B cell (primary cell): Measurements from ENCODE around the gene NUP214. TPM values are rescaled to one million over a fixed set of nuclear protein-coding genes. Genes with fewer than 3 reads are reported as not detected.

Source experiments
- ATAC-seq: fragments of 200-7000 bp; cut with Tn5 transposase; one replicate; pipeline ENCODE4 v1.10.0; 2021; ENCODE audit warnings: low read depth, mild to moderate bottlenecking, moderate number of reproducible peaks, moderate library complexity
- CTCF ChIA-PET: fragments of 350-600 bp; sonication (Branson Sonifier 250); formaldehyde crosslinking; loops from one replicate; lab custom pipeline; 2021; ENCODE audit warnings: antibody characterized with exemption, inconsistent platforms; lab: Charles Lee
- POLR2A ChIA-PET: fragments of 350-600 bp; sonication (Branson Sonifier 250); formaldehyde crosslinking; loops from one replicate; lab custom pipeline; 2021; ENCODE audit warnings: antibody characterized with exemption; lab: Charles Lee
- DNase-seq: peaks from one replicate; pipeline ENCODE4 v3.0.0; 2013
- H2AFZ ChIP-seq: 2 replicates; pipeline ENCODE4 v1.6.1; 2012; ENCODE audit warnings: mild to moderate bottlenecking, low read depth, low read length; ENCODE audit not compliant: insufficient read depth, poor library complexity, severe bottlenecking
- H3K27ac ChIP-seq, 2 donors: 1 replicate in 1 of 2; 2 replicates in 1 of 2; pipeline ENCODE4 v1.5.1; 2012 to 2013; ENCODE audit warnings: low read length in 2 of 2, mild to moderate bottlenecking in 2 of 2, moderate library complexity in 1 of 2
- H3K27me3 ChIP-seq, 4 experiments: fragments of 200-600 bp in 1 of 4; sonication (generic) in 1 of 4; replicated peaks in 1 of 4; 1 replicate in 2 of 4; 2 replicates in 2 of 4; pipeline versions ENCODE4 v1.6.1 to v1.7.0; 2013 to 2016; ENCODE audit warnings: low read length in 3 of 4, mild to moderate bottlenecking in 2 of 4, mixed read lengths in 1 of 4, moderate library complexity in 1 of 4; ENCODE audit not compliant: insufficient read depth in 4 of 4, control insufficient read depth in 3 of 4; ENCODE audit errors: control extremely low read depth in 1 of 4
- H3K36me3 ChIP-seq, 2 experiments: replicated peaks in 1 of 2; 1 replicate in 1 of 2; 2 replicates in 1 of 2; pipeline versions ENCODE4 v1.6.1 to v1.7.1; 2013; ENCODE audit warnings: low read length in 1 of 2; ENCODE audit not compliant: insufficient read depth in 2 of 2, control insufficient read depth in 1 of 2; ENCODE audit errors: control extremely low read depth in 1 of 2, extremely low read depth in 1 of 2
- H3K4me1 ChIP-seq, 2 donors: fragments of 200-600 bp in 1 of 2; sonication (generic) in 1 of 2; 1 replicate in 1 of 2; 2 replicates in 1 of 2; pipeline versions ENCODE4 v1.5.1 to v1.6.1; 2013 to 2017; ENCODE audit warnings: low read length in 2 of 2; ENCODE audit not compliant: control insufficient read depth in 2 of 2, insufficient read depth in 2 of 2
- H3K4me2 ChIP-seq: replicated peaks from 2 replicates; pipeline ENCODE3; 2012; ENCODE audit warnings: mild to moderate bottlenecking, low read depth, low read length; ENCODE audit not compliant: poor library complexity, severe bottlenecking
- H3K4me3 ChIP-seq, 5 experiments: fragments of 200-600 bp in 1 of 5; sonication (generic) in 1 of 5; 1 replicate in 3 of 5; 2 replicates in 2 of 5; pipeline versions ENCODE4 v1.5.1 to v1.7.0; 2011 to 2016; ENCODE audit warnings: low read length in 4 of 5, mild to moderate bottlenecking in 4 of 5, low read depth in 2 of 5, control low read depth in 1 of 5, moderate library complexity in 1 of 5; ENCODE audit not compliant: insufficient read depth in 1 of 5; ENCODE audit errors: control extremely low read depth in 1 of 5, extremely low read depth in 1 of 5
- H3K79me2 ChIP-seq: fragments of 200-600 bp; sonication (generic); one replicate; pipeline ENCODE4 v1.6.0; 2016; ENCODE audit warnings: low read length; ENCODE audit not compliant: control insufficient read depth, insufficient read depth
- H3K9ac ChIP-seq: fragments of 200-600 bp; sonication (generic); 2 replicates; pipeline ENCODE4 v1.6.1; 2017; ENCODE audit warnings: mild to moderate bottlenecking, low read length, moderate library complexity
- H3K9me3 ChIP-seq, 3 donors: one replicate each; pipeline versions ENCODE4 v1.6.1 to v1.7.1; 2013; ENCODE audit warnings: low read length in 2 of 3; ENCODE audit not compliant: control insufficient read depth in 2 of 3, insufficient read depth in 1 of 3; ENCODE audit errors: control extremely low read depth in 1 of 3
- H4K20me1 ChIP-seq: 2 replicates; pipeline ENCODE4 v1.6.0; 2012; ENCODE audit warnings: mild to moderate bottlenecking, low read length; ENCODE audit not compliant: insufficient read depth, control insufficient read depth, poor library complexity, severe bottlenecking
- H3K27ac Mint-ChIP-seq: one replicate; pipeline ENCODE4 v1.8.0; 2021; ENCODE audit warnings: mixed read lengths
- H3K27me3 Mint-ChIP-seq: one replicate; pipeline ENCODE4 v1.8.0; 2021; ENCODE audit warnings: mixed read lengths
- H3K4me1 Mint-ChIP-seq: one replicate; pipeline ENCODE4 v1.8.0; 2021; ENCODE audit warnings: mixed read lengths
- H3K4me3 Mint-ChIP-seq: one replicate; pipeline ENCODE4 v1.8.0; 2021; ENCODE audit warnings: mixed read lengths
- H3K9me3 Mint-ChIP-seq: one replicate; pipeline ENCODE4 v1.8.0; 2022; ENCODE audit warnings: mixed read lengths; ENCODE audit not compliant: insufficient read depth
- EZH2 ChIP-seq: IDR thresholded peaks from 2 replicates; pipeline ENCODE4 v1.6.1; 2012; ENCODE audit warnings: borderline replicate concordance, low read depth, mild to moderate bottlenecking, moderate library complexity, low read length; ENCODE audit not compliant: insufficient read depth, poor library complexity, severe bottlenecking
- WGBS: methylation state at CpG from one replicate; pipeline ENCODE4 v1.1.5; 2013; ENCODE audit warnings: missing lambda C conversion rate; ENCODE audit not compliant: insufficient coverage; 5-methylcytosine and 5-hydroxymethylcytosine counted together
- intact Hi-C: fragments of 100-400 bp; cut with micrococcal nuclease; formaldehyde crosslinking; loops from one replicate; pipeline ENCODE4 v1.10.0; 2022
- polyA plus RNA-seq: library from polyadenylated mRNA; depleted of rRNA; stranded (reverse); fragments of >200 nt; gene quantifications from 2 replicates; pipeline ENCODE4 v1.2.3, GENCODE V29; 2012
- total RNA-seq, 2 donors: library from RNA; stranded (reverse); fragments of 120-200 nt in 1 of 2; gene quantifications; 1 replicate in 1 of 2; 2 replicates in 1 of 2; pipeline versions ENCODE4 v1.2.3 to v1.2.4, GENCODE V29; 2013 to 2022
- TF ChIP-seq, protein P1 (sequence below): fragments of 200-600 bp; IDR thresholded peaks from one replicate; pipeline ENCODE4 v1.8.0; 2022; ENCODE audit warnings: antibody characterized with exemption, mild to moderate bottlenecking

NUP214 gene
- total and polyA plus RNA-seq, 2 donors (not counting 1 experiment from before 2014, with no cell fraction given): 19.0 to 94.6 TPM

DNA sequence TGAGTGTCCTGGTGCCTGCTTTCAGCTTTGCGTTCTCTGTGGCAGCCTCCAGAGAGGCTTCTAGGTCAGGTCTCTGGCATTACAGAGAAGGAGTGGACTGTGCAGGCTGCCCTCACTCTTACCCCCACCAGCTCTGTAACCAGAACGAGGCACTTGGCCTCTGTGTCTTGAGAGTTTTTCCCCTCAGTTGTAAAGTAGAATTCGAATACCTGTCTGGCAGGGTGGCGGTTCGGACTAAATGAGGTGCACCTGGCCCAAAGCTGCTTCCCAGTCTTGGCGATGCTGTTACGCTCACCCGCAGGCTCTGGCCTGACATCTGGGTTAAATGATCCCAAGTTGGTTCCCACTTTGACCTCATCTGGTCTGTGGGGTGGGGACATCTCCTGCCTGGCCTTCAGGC lies 110.8 kb downstream of the NUP214 start:
- H3K27ac ChIP-seq: no peak overlapping the region
- H4K20me1 ChIP-seq: no peaks in the 10 kb centered on the region
- no peaks in the 10 kb centered on the region for H3K79me2 ChIP-seq
- TF ChIP-seq EZH2: no peak
- TF ChIP-seq, protein P1, sequence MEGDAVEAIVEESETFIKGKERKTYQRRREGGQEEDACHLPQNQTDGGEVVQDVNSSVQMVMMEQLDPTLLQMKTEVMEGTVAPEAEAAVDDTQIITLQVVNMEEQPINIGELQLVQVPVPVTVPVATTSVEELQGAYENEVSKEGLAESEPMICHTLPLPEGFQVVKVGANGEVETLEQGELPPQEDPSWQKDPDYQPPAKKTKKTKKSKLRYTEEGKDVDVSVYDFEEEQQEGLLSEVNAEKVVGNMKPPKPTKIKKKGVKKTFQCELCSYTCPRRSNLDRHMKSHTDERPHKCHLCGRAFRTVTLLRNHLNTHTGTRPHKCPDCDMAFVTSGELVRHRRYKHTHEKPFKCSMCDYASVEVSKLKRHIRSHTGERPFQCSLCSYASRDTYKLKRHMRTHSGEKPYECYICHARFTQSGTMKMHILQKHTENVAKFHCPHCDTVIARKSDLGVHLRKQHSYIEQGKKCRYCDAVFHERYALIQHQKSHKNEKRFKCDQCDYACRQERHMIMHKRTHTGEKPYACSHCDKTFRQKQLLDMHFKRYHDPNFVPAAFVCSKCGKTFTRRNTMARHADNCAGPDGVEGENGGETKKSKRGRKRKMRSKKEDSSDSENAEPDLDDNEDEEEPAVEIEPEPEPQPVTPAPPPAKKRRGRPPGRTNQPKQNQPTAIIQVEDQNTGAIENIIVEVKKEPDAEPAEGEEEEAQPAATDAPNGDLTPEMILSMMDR: no peak
- intact Hi-C loops: no loop called here
- Mint-ChIP-seq H3K9me3 (no peaks in the 10 kb centered on the region), H3K4me1 (peaks cover 20% of the 10 kb centered on the region), H3K27ac (no peak overlapping the region), H3K4me3 (no peak overlapping the region), H3K27me3 (no peaks in the 10 kb centered on the region)
- H3K4me2 ChIP-seq: no peak overlapping the region
- no peak overlapping the region for H3K9ac ChIP-seq
- no peaks in the 10 kb centered on the region for H3K9me3 ChIP-seq
- ChIA-PET POLR2A (no interaction called here), CTCF (no interaction called here)
- no peaks in the 10 kb centered on the region for H3K27me3 ChIP-seq
- peaks cover 19 to 27% of the 10 kb centered on the region in 2 donors for H3K4me1 ChIP-seq
- no peak overlapping the region for H2AFZ ChIP-seq
- peaks cover 0 to 27% of the 10 kb centered on the region in 2 experiments for H3K36me3 ChIP-seq
- ATAC-seq (no peak), DNase-seq (no peak)
- WGBS: 100% methylated on average over 6 of the region's 8 CpGs
- H3K4me3 ChIP-seq: no peak overlapping the region

DNA sequence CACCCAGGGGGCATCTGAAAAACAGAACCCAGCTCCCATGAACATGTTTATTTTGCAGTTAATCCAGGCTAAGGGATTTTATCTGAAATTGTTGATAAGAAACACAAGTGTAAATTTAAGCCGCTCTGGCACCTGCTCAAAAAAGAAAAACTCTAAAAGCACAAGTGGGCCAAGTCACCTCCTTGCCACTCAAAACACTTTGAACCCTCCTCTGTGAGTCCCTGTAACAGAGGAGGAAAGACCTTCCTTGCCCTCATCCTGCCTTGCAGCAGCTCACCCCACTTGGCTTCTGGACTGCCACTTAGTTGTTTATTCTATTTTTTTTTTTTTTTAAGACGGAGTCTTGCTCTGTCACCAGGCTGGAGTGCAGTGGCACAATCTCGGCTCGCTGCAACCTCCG lies 111.4 kb downstream of the NUP214 start:
- POLR2A ChIA-PET: interaction anchor here (2.0 to 3.2 kb wide), 2 partner anchors 20 to 40 kb away, joined by 6 to 10 read pairs; partner anchors contain the start of gene FAM78A
- Mint-ChIP-seq H3K4me1 (peaks cover 20% of the 10 kb centered on the region), H3K9me3 (no peaks in the 10 kb centered on the region), H3K27me3 (no peaks in the 10 kb centered on the region), H3K4me3 (no peak overlapping the region), H3K27ac (peak overlapping the region; percentile 65)
- Histone ChIP-seq H4K20me1 (no peaks in the 10 kb centered on the region), H3K4me3 (no peak overlapping the region), H2AFZ (no peak overlapping the region), H3K9me3 (no peaks in the 10 kb centered on the region), H3K4me2 (no peak overlapping the region), H3K9ac (no peak overlapping the region), H3K27ac (no peak overlapping the region), H3K79me2 (no peaks in the 10 kb centered on the region), H3K27me3 (no peaks in the 10 kb centered on the region), H3K4me1 (peaks cover 19 to 27% of the 10 kb centered on the region in 2 donors), H3K36me3 (peaks cover 0 to 23% of the 10 kb centered on the region in 2 experiments)
- TF ChIP-seq, protein P1: no peak
- no peak for TF ChIP-seq EZH2
- intact Hi-C loops: no loop called here
- CTCF ChIA-PET: interaction anchor here (0.6 to 1.9 kb wide), 2 partner anchors 37 to 58 kb away, joined by 3 to 4 read pairs; no protein-coding TSS in a partner anchor
- DNase-seq: no peak
- 100% methylated on average over 3 of the region's 5 CpGs for WGBS
- no peak for ATAC-seq
